WTC11 (cell line): ENCODE measurements around the gene GATAD2A. TPM values are rescaled to one million over a fixed set of nuclear protein-coding genes. Genes with fewer than 3 reads are reported as not detected.

Experiments
- ATAC-seq: fragments of 200-7000 bp; cut with Tn5 transposase; 2 replicates; pipeline ENCODE4 v1.10.0; 2021; ENCODE audit warnings: mild to moderate bottlenecking, moderate library complexity
- CTCF ChIA-PET: fragments of 300-600 bp; sonication (Branson Sonifier 250); formaldehyde crosslinking; loops from one replicate; lab custom pipeline; 2021; ENCODE audit warnings: antibody characterized with exemption; lab: Charles Lee
- POLR2A ChIA-PET: fragments of 350-600 bp; sonication (Branson Sonifier 250); formaldehyde crosslinking; loops from one replicate; lab custom pipeline; 2021; ENCODE audit warnings: antibody characterized with exemption; lab: Charles Lee
- DNase-seq: peaks from one replicate; pipeline ENCODE4 v3.0.0; 2021; ENCODE audit warnings: low spot score
- H3K27ac Mint-ChIP-seq: 2 replicates; pipeline ENCODE4 v1.8.0; 2021; ENCODE audit warnings: mixed read lengths
- H3K27me3 Mint-ChIP-seq: 2 replicates; pipeline ENCODE4 v1.8.0; 2021; ENCODE audit warnings: low read depth, mild to moderate bottlenecking, moderate library complexity, mixed read lengths
- H3K36me3 Mint-ChIP-seq: 2 replicates; pipeline ENCODE4 v1.8.0; 2021; ENCODE audit warnings: mixed read lengths
- H3K4me1 Mint-ChIP-seq: 2 replicates; pipeline ENCODE4 v1.8.0; 2022; ENCODE audit warnings: mixed read lengths
- H3K4me3 Mint-ChIP-seq: 2 replicates; pipeline ENCODE4 v1.8.0; 2021; ENCODE audit warnings: mild to moderate bottlenecking, moderate library complexity, mixed read lengths
- H3K9me3 Mint-ChIP-seq: 2 replicates; pipeline ENCODE4 v1.8.0; 2021; ENCODE audit warnings: mixed read lengths
- ATF1 ChIP-seq: sonication (generic); formaldehyde crosslinking; IDR thresholded peaks from 2 replicates; pipeline ENCODE4 v1.8.1; 2023; ENCODE audit warnings: mild to moderate bottlenecking, moderate library complexity, missing genetic modification reagents
- CREM ChIP-seq: sonication (generic); formaldehyde crosslinking; IDR thresholded peaks from 2 replicates; pipeline ENCODE4 v1.8.1; 2022; ENCODE audit warnings: mild to moderate bottlenecking, missing genetic modification reagents, moderate library complexity
- ELF4 ChIP-seq: sonication (generic); formaldehyde crosslinking; IDR thresholded peaks from 2 replicates; pipeline ENCODE4 v1.8.1; 2022; ENCODE audit warnings: low read depth, mild to moderate bottlenecking, moderate library complexity, missing genetic modification reagents
- EMX1 ChIP-seq: fragments of 250-450 bp; sonication (Bioruptor Pico); IDR thresholded peaks from 2 replicates; pipeline ENCODE4 v1.8.0; 2021; ENCODE audit warnings: mild to moderate bottlenecking
- FOXJ3 ChIP-seq: sonication (generic); formaldehyde crosslinking; IDR thresholded peaks from 2 replicates; pipeline ENCODE4 v1.9.0; 2021; ENCODE audit warnings: missing genetic modification reagents, mild to moderate bottlenecking, borderline replicate concordance
- GTF2I ChIP-seq: fragments of 250-450 bp; sonication (Bioruptor Pico); conservative IDR thresholded peaks from 2 replicates; pipeline ENCODE4 v1.4.0; 2021; ENCODE audit warnings: mild to moderate bottlenecking
- MXD4 ChIP-seq: fragments of 250-450 bp; sonication (Bioruptor Pico); IDR thresholded peaks from 2 replicates; pipeline ENCODE4 v1.8.0; 2021; ENCODE audit warnings: mild to moderate bottlenecking, moderate library complexity, borderline replicate concordance
- MYBL2 ChIP-seq: sonication (generic); formaldehyde crosslinking; IDR thresholded peaks from 2 replicates; pipeline ENCODE4 v1.8.1; 2023; ENCODE audit warnings: mild to moderate bottlenecking, moderate library complexity, missing genetic modification reagents
- NR1H2 ChIP-seq: sonication (generic); formaldehyde crosslinking; IDR thresholded peaks from 2 replicates; pipeline ENCODE4 v1.9.0; 2021; ENCODE audit warnings: mild to moderate bottlenecking, moderate library complexity, missing genetic modification reagents
- NR2C2 ChIP-seq: sonication (generic); formaldehyde crosslinking; IDR thresholded peaks from 2 replicates; pipeline ENCODE4 v1.8.0; 2022; ENCODE audit warnings: mild to moderate bottlenecking, missing genetic modification reagents
- OVOL2 ChIP-seq: fragments of 250-450 bp; sonication (Bioruptor Pico); IDR thresholded peaks from 2 replicates; pipeline ENCODE4 v1.9.0; 2021; ENCODE audit warnings: mild to moderate bottlenecking, borderline replicate concordance
- RORB ChIP-seq: fragments of 250-450 bp; sonication (Bioruptor Pico); IDR thresholded peaks from 2 replicates; pipeline ENCODE4 v1.9.0; 2021; ENCODE audit warnings: mild to moderate bottlenecking
- ZNF138 ChIP-seq: sonication (generic); formaldehyde crosslinking; conservative IDR thresholded peaks from 2 replicates; pipeline ENCODE4 v1.8.1; 2022; ENCODE audit warnings: mild to moderate bottlenecking, moderate library complexity, missing genetic modification reagents
- ZNF263 ChIP-seq: sonication (generic); formaldehyde crosslinking; IDR thresholded peaks from 2 replicates; pipeline ENCODE4 v1.8.1; 2022; ENCODE audit warnings: low read depth, mild to moderate bottlenecking, moderate library complexity, missing genetic modification reagents
- ZNF396 ChIP-seq: fragments of 250-450 bp; sonication (Bioruptor Pico); IDR thresholded peaks from 2 replicates; pipeline ENCODE4 v1.8.0; 2021; ENCODE audit warnings: mild to moderate bottlenecking, moderate library complexity, borderline replicate concordance
- total RNA-seq: library from RNA; stranded (reverse); gene quantifications from 3 replicates; pipeline ENCODE4 v1.2.3, GENCODE V29; 2021
- TF ChIP-seq, protein P1 (sequence below): fragments of 250-450 bp; sonication (Bioruptor Pico); IDR thresholded peaks from 2 replicates; pipeline ENCODE4 v1.8.0; 2021; ENCODE audit warnings: mild to moderate bottlenecking
- TF ChIP-seq, protein P2 (sequence below): sonication (generic); formaldehyde crosslinking; IDR thresholded peaks from 2 replicates; pipeline ENCODE4 v1.8.1; 2023; ENCODE audit warnings: mild to moderate bottlenecking, missing genetic modification reagents
- TF ChIP-seq, protein P3 (sequence below): sonication (generic); formaldehyde crosslinking; IDR thresholded peaks from 2 replicates; pipeline ENCODE4 v1.8.0; 2022; ENCODE audit warnings: mild to moderate bottlenecking, missing genetic modification reagents
- TF ChIP-seq, protein P4 (sequence below): sonication (generic); formaldehyde crosslinking; IDR thresholded peaks from 2 replicates; pipeline ENCODE4 v1.8.1; 2022; ENCODE audit warnings: low read depth, mild to moderate bottlenecking, moderate library complexity, missing genetic modification reagents, borderline replicate concordance
- TF ChIP-seq, protein P5 (sequence below): sonication (generic); formaldehyde crosslinking; IDR thresholded peaks from 2 replicates; pipeline ENCODE4 v1.8.1; 2023; ENCODE audit warnings: mild to moderate bottlenecking, moderate library complexity, missing genetic modification reagents
- TF ChIP-seq, protein P6 (sequence below): sonication (generic); formaldehyde crosslinking; IDR thresholded peaks from 2 replicates; pipeline ENCODE4 v1.8.1; 2022; ENCODE audit warnings: low read depth, missing genetic modification reagents, borderline replicate concordance
- TF ChIP-seq, protein P7 (sequence below): sonication (generic); formaldehyde crosslinking; IDR thresholded peaks from 2 replicates; pipeline ENCODE4 v1.8.0; 2023; ENCODE audit warnings: mild to moderate bottlenecking, missing genetic modification reagents

Gene GATAD2A
- total RNA-seq, 1 experiment from 2014 or later: 209 TPM

DNA sequence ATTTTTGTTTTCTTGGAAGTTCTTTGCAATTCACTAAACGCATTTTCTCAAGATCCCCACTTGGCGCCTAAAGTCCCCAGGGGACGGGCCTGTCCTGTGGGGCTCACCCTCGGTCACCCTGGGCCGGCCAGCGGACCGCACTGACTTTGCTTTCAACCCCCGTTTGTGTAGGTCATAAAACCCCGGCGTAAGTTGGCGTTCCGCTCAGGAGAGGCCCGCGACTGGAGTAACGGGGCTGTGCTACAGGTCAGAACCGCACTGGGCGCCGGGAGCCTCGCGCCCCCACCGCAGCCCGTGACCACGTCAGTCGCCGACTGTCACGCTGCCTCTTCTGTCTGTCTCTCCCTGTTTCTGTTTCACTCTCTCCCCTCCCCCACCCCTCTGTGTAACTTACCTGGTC lies 96.3 kb downstream of the GATAD2A start (continued):
- TF ChIP-seq MYBL2 (no peak), ELF4 (CRISPR knock-in tag) (no peak), OVOL2 (CRISPR knock-in tag) (no peak), NR1H2 (CRISPR knock-in tag) (no peak), ZNF138 (CRISPR knock-in tag) (no peak), ATF1 (no peak), GTF2I (no peak), ZNF396 (CRISPR knock-in tag) (no peak), NR2C2 (CRISPR knock-in tag) (no peak), RORB (CRISPR knock-in tag) (no peak)
- TF ChIP-seq, protein P1, sequence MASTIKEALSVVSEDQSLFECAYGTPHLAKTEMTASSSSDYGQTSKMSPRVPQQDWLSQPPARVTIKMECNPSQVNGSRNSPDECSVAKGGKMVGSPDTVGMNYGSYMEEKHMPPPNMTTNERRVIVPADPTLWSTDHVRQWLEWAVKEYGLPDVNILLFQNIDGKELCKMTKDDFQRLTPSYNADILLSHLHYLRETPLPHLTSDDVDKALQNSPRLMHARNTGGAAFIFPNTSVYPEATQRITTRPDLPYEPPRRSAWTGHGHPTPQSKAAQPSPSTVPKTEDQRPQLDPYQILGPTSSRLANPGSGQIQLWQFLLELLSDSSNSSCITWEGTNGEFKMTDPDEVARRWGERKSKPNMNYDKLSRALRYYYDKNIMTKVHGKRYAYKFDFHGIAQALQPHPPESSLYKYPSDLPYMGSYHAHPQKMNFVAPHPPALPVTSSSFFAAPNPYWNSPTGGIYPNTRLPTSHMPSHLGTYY (CRISPR knock-in tag): no peak
- TF ChIP-seq, protein P2, sequence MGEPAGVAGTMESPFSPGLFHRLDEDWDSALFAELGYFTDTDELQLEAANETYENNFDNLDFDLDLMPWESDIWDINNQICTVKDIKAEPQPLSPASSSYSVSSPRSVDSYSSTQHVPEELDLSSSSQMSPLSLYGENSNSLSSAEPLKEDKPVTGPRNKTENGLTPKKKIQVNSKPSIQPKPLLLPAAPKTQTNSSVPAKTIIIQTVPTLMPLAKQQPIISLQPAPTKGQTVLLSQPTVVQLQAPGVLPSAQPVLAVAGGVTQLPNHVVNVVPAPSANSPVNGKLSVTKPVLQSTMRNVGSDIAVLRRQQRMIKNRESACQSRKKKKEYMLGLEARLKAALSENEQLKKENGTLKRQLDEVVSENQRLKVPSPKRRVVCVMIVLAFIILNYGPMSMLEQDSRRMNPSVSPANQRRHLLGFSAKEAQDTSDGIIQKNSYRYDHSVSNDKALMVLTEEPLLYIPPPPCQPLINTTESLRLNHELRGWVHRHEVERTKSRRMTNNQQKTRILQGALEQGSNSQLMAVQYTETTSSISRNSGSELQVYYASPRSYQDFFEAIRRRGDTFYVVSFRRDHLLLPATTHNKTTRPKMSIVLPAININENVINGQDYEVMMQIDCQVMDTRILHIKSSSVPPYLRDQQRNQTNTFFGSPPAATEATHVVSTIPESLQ (CRISPR knock-in tag): no peak
- TF ChIP-seq, protein P3, sequence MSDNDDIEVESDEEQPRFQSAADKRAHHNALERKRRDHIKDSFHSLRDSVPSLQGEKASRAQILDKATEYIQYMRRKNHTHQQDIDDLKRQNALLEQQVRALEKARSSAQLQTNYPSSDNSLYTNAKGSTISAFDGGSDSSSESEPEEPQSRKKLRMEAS (CRISPR knock-in tag): no peak
- TF ChIP-seq, protein P4, sequence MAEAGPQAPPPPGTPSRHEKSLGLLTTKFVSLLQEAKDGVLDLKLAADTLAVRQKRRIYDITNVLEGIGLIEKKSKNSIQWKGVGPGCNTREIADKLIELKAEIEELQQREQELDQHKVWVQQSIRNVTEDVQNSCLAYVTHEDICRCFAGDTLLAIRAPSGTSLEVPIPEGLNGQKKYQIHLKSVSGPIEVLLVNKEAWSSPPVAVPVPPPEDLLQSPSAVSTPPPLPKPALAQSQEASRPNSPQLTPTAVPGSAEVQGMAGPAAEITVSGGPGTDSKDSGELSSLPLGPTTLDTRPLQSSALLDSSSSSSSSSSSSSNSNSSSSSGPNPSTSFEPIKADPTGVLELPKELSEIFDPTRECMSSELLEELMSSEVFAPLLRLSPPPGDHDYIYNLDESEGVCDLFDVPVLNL (CRISPR knock-in tag): no peak
- TF ChIP-seq, protein P5, sequence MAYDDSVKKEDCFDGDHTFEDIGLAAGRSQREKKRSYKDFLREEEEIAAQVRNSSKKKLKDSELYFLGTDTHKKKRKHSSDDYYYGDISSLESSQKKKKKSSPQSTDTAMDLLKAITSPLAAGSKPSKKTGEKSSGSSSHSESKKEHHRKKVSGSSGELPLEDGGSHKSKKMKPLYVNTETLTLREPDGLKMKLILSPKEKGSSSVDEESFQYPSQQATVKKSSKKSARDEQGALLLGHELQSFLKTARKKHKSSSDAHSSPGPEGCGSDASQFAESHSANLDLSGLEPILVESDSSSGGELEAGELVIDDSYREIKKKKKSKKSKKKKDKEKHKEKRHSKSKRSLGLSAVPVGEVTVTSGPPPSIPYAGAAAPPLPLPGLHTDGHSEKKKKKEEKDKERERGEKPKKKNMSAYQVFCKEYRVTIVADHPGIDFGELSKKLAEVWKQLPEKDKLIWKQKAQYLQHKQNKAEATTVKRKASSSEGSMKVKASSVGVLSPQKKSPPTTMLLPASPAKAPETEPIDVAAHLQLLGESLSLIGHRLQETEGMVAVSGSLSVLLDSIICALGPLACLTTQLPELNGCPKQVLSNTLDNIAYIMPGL (CRISPR knock-in tag): no peak

DNA sequence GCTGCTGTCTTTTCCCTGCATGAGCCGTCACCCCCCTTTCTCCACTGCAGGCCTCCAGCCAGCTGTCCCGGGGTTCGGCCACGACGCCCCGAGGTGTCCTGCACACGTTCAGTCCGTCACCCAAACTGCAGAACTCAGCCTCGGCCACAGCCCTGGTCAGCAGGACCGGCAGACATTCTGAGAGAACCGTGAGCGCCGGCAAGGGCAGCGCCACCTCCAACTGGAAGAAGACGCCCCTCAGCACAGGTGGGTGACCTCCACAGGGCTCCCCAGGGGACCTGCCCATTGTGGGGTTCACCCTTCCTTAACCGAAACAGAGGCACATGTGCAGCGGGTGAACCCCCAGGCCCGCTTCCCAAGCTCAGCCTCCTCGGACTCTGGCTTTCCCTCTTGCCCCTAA lies 96.8 kb downstream of the GATAD2A start:
- CTCF ChIA-PET: no interaction called here
- Mint-ChIP-seq H3K27ac (no peak overlapping the region), H3K27me3 (no peaks in the 10 kb centered on the region)

More for the DNA sequence above, 96.8 kb downstream of the GATAD2A start:
- TF ChIP-seq, protein P2 (CRISPR knock-in tag): no peak
- TF ChIP-seq, protein P6, sequence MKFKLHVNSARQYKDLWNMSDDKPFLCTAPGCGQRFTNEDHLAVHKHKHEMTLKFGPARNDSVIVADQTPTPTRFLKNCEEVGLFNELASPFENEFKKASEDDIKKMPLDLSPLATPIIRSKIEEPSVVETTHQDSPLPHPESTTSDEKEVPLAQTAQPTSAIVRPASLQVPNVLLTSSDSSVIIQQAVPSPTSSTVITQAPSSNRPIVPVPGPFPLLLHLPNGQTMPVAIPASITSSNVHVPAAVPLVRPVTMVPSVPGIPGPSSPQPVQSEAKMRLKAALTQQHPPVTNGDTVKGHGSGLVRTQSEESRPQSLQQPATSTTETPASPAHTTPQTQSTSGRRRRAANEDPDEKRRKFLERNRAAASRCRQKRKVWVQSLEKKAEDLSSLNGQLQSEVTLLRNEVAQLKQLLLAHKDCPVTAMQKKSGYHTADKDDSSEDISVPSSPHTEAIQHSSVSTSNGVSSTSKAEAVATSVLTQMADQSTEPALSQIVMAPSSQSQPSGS (CRISPR knock-in tag): no peak
- TF ChIP-seq FOXJ3 (CRISPR knock-in tag): no peak
- TF ChIP-seq, protein P7, sequence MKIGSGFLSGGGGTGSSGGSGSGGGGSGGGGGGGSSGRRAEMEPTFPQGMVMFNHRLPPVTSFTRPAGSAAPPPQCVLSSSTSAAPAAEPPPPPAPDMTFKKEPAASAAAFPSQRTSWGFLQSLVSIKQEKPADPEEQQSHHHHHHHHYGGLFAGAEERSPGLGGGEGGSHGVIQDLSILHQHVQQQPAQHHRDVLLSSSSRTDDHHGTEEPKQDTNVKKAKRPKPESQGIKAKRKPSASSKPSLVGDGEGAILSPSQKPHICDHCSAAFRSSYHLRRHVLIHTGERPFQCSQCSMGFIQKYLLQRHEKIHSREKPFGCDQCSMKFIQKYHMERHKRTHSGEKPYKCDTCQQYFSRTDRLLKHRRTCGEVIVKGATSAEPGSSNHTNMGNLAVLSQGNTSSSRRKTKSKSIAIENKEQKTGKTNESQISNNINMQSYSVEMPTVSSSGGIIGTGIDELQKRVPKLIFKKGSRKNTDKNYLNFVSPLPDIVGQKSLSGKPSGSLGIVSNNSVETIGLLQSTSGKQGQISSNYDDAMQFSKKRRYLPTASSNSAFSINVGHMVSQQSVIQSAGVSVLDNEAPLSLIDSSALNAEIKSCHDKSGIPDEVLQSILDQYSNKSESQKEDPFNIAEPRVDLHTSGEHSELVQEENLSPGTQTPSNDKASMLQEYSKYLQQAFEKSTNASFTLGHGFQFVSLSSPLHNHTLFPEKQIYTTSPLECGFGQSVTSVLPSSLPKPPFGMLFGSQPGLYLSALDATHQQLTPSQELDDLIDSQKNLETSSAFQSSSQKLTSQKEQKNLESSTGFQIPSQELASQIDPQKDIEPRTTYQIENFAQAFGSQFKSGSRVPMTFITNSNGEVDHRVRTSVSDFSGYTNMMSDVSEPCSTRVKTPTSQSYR (CRISPR knock-in tag): no peak
- no peak for TF ChIP-seq NR1H2 (CRISPR knock-in tag)
- TF ChIP-seq, protein P3 (CRISPR knock-in tag): no peak
- TF ChIP-seq EMX1 (CRISPR knock-in tag): no peak
- TF ChIP-seq CREM: no peak
- no peak for TF ChIP-seq MXD4 (CRISPR knock-in tag)
- no peak for TF ChIP-seq ZNF263 (CRISPR knock-in tag)
- TF ChIP-seq NR2C2 (CRISPR knock-in tag): no peak
- Mint-ChIP-seq H3K4me1 (no peaks in the 10 kb centered on the region), H3K9me3 (no peaks in the 10 kb centered on the region), H3K4me3 (no peak overlapping the region), H3K36me3 (peaks cover 62% of the 10 kb centered on the region)
- ATAC-seq: no peak
- POLR2A ChIA-PET: no interaction called here
- DNase-seq: no peak
